Esophagus muscularis mucosa (tissue), 4 donors: Measurements from ENCODE around the gene FOXJ1. TPM values are rescaled to one million over a fixed set of nuclear protein-coding genes. Genes with fewer than 3 reads are reported as not detected.

Experiments
- DNase-seq: peaks from one replicate; pipeline ENCODE4 v3.0.0-alpha.2; 2017; ENCODE audit errors: extremely low spot score
- H3K27ac ChIP-seq, 4 donors: fragments of 200-600 bp; sonication (generic); replicated peaks in 1 of 4; 1 replicate in 3 of 4; 2 replicates in 1 of 4; pipeline ENCODE4 v1.5.1; 2016 to 2019; ENCODE audit warnings: mild to moderate bottlenecking in 1 of 4
- H3K27me3 ChIP-seq, 4 donors: fragments of 200-600 bp; sonication (generic); one replicate each; pipeline versions ENCODE4 v1.5.1 to v1.6.0; 2016 to 2019
- H3K36me3 ChIP-seq, 4 donors: fragments of 200-600 bp; sonication (generic); one replicate each; pipeline ENCODE4 v1.5.1; 2016 to 2019
- H3K4me1 ChIP-seq, 4 donors: fragments of 200-600 bp; sonication (generic); one replicate each; pipeline ENCODE4 v1.5.1; 2016 to 2019
- H3K4me3 ChIP-seq, 4 donors: fragments of 200-600 bp; sonication (generic); 1 replicate in 2 of 4; 2 replicates in 2 of 4; pipeline ENCODE4 v1.5.1; 2016 to 2019; ENCODE audit warnings: mild to moderate bottlenecking in 4 of 4, moderate library complexity in 1 of 4
- H3K9me3 ChIP-seq, 4 donors: fragments of 200-600 bp; sonication (generic); 1 replicate in 3 of 4; 2 replicates in 1 of 4; pipeline ENCODE4 v1.5.1; 2016 to 2019
- CTCF ChIP-seq, 3 experiments: fragments of 200-600 bp in 2 of 3; fragments of 450-650 bp in 1 of 3; sonication (generic) in 2 of 3; IDR thresholded peaks; one replicate each; pipeline ENCODE4 v1.5.1; 2017 to 2019; ENCODE audit warnings: antibody characterized with exemption in 3 of 3, mild to moderate bottlenecking in 2 of 3, moderate library complexity in 1 of 3
- EP300 ChIP-seq: sonication (generic); formaldehyde crosslinking; IDR thresholded peaks from one replicate; pipeline ENCODE4 v1.6.1; 2017; ENCODE audit warnings: antibody characterized with exemption
- POLR2A ChIP-seq: fragments of 450-650 bp; IDR thresholded peaks from one replicate; pipeline ENCODE4 v1.6.1; 2017; ENCODE audit warnings: antibody characterized with exemption, moderate library complexity, mild to moderate bottlenecking, low read depth
- POLR2AphosphoS5 ChIP-seq, 2 donors: sonication (generic); formaldehyde crosslinking; IDR thresholded peaks; one replicate each; pipeline ENCODE4 v1.6.1; 2017; ENCODE audit warnings: antibody characterized with exemption in 2 of 2
- WGBS: methylation state at CpG from one replicate; pipeline ENCODE4 v1.1.5; 2018; 5-methylcytosine and 5-hydroxymethylcytosine counted together
- intact Hi-C: fragments of 100-400 bp; cut with DNase I; formaldehyde crosslinking; loops from one replicate; pipeline ENCODE4 v1.15.1; 2023
- total RNA-seq, 4 donors: library from RNA; depleted of rRNA; stranded (reverse); fragments of >200 nt; gene quantifications; one replicate each; pipeline versions ENCODE4 v1.1.0 to v1.2.1, GENCODE V29; 2016

Gene FOXJ1
- total RNA-seq, 4 donors from 2014 or later: 0.32 TPM; not detected in 3

- no peak for TF ChIP-seq CTCF (IDR thresholded peaks at IDR 0.05)
- TF ChIP-seq POLR2A: no peak
- TF ChIP-seq POLR2AphosphoS5 (IDR thresholded peaks at IDR 0.05): no peak
- TF ChIP-seq EP300: no peak
- WGBS: 83% methylated on average over 12 of the region's 13 CpGs
- Histone ChIP-seq H3K4me3 (no peak overlapping the region), H3K27ac (no peak overlapping the region), H3K36me3 (peaks cover 0 to 4% (median 1%) of the 10 kb centered on the region in 4 donors), H3K4me1 (peaks cover 0 to 16% (median 3%) of the 10 kb centered on the region in 4 donors), H3K9me3 (no peaks in the 10 kb centered on the region), H3K27me3 (no peaks in the 10 kb centered on the region)
- intact Hi-C loops: no loop called here
- no peak for DNase-seq
These were observed 15.1 kb upstream of the FOXJ1 start for GRCh38 chr17:76155988-76156661.

GRCh38 chr17:76154936-76155845 is 14.1 kb upstream of the FOXJ1 start:
- DNase-seq: no peak
- intact Hi-C loops: no loop called here
- Histone ChIP-seq H3K27me3 (no peaks in the 10 kb centered on the region), H3K9me3 (no peaks in the 10 kb centered on the region), H3K36me3 (peaks cover 0 to 3% (median 0%) of the 10 kb centered on the region in 4 donors), H3K27ac (no peak overlapping the region), H3K4me1 (peaks cover 0 to 25% (median 12%) of the 10 kb centered on the region in 4 donors), H3K4me3 (no peak overlapping the region)
- 92% methylated on average over 2 of the region's 10 CpGs for WGBS
- TF ChIP-seq POLR2AphosphoS5 (IDR thresholded peaks at IDR 0.05) (no peak), POLR2A (no peak), CTCF (IDR thresholded peaks at IDR 0.05) (no peak), EP300 (no peak)

GRCh38 chr17:76154292-76154691 is 13.2 kb upstream of the FOXJ1 start:
- WGBS: 93% methylated on average over 3 of the region's 3 CpGs
- TF ChIP-seq POLR2AphosphoS5 (IDR thresholded peaks at IDR 0.05): no peak
- TF ChIP-seq EP300: no peak
- TF ChIP-seq CTCF (IDR thresholded peaks at IDR 0.05): no peak
- no peak for TF ChIP-seq POLR2A
- DNase-seq: no peak
- peaks cover 0 to 3% (median 0%) of the 10 kb centered on the region in 4 donors for H3K36me3 ChIP-seq
- intact Hi-C loops: no loop called here
- H3K9me3 ChIP-seq: no peaks in the 10 kb centered on the region
- peaks cover 0 to 34% (median 17%) of the 10 kb centered on the region in 4 donors for H3K4me1 ChIP-seq
- no peak overlapping the region for H3K27ac ChIP-seq
- H3K4me3 ChIP-seq: no peak overlapping the region
- H3K27me3 ChIP-seq: no peaks in the 10 kb centered on the region

GRCh38 chr17:76153640-76154039 is 12.6 kb upstream of the FOXJ1 start:
- H3K36me3 ChIP-seq: peaks cover 0 to 3% (median 0%) of the 10 kb centered on the region in 4 donors
- no peaks in the 10 kb centered on the region for H3K27me3 ChIP-seq
- no peak overlapping the region for H3K4me3 ChIP-seq
- DNase-seq: no peak
- WGBS: 57% methylated on average over 5 of the region's 5 CpGs
- no peak overlapping the region for H3K27ac ChIP-seq
- intact Hi-C loops: no loop called here
- peaks cover 0 to 34% (median 17%) of the 10 kb centered on the region in 4 donors for H3K4me1 ChIP-seq
- TF ChIP-seq POLR2A (no peak), POLR2AphosphoS5 (IDR thresholded peaks at IDR 0.05) (no peak), EP300 (no peak), CTCF (IDR thresholded peaks at IDR 0.05) (peak; percentile 17 to 27 (median 17))
- H3K9me3 ChIP-seq: no peaks in the 10 kb centered on the region
